Measurements from ENCODE around the gene DDR2.
"Not testable (repeated sequence)": the region's sequence is repeated elsewhere in the genome, so short reads cannot be mapped to it uniquely, and the experiment has no call there.

Gene DDR2

DNA sequence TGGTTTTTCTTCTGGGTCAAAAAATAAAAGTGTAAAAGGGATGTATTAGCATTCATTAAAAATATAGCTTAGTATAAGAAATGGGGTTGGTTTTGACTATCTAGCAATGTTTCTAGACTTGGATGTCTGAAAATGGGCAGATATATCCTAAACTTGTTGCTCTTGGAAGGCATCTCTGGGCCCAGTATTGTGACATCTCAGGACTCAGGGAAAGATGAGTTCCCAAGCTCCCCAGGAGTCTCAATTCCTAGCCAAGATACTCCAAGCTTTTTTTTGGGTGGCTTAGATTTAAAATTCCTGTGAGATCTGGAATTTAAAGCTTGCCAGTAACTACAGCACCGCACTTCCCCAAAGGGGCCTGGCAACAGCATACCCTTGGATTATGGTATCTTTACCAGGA, 146.8 kb downstream of the DDR2 start:
- Histone ChIP-seq H2BK15ac (ENCODE audit: low read length) (no peak overlapping the region), H3K4me1 (ENCODE audit: control insufficient read depth in 2 of 2, insufficient read depth in 1 of 2, low read depth in 1 of 2, low read length in 2 of 2) (no peaks in the 10 kb centered on the region), H3K4me2 (ENCODE audit: insufficient read depth, low read length, poor library complexity, severe bottlenecking) (no peak overlapping the region), H3K4ac (ENCODE audit: low read length) (no peak overlapping the region), H3K23ac (ENCODE audit: low read depth, low read length, poor library complexity) (no peak overlapping the region), H3K9ac (ENCODE audit: low read depth, low read length, poor library complexity) (no peak overlapping the region), H3K79me1 (ENCODE audit: low read depth, low read length) (no peaks in the 10 kb centered on the region), H2AFZ (ENCODE audit: low read length) (no peak overlapping the region), H3K14ac (ENCODE audit: low read length) (no peak overlapping the region), H3K27ac (replicated peaks; ENCODE audit: low read length) (no peak overlapping the region), H4K8ac (ENCODE audit: low read depth, low read length) (no peak overlapping the region), H2BK120ac (ENCODE audit: low read depth, low read length) (no peak overlapping the region), H3K27me3 (ENCODE audit: control insufficient read depth in 3 of 3, insufficient read depth in 3 of 3, low read depth in 1 of 3, low read length in 3 of 3) (no peaks in the 10 kb centered on the region), H3K18ac (ENCODE audit: low read length) (no peak overlapping the region), H4K91ac (ENCODE audit: low read depth, low read length, poor library complexity) (no peak overlapping the region), H2BK5ac (ENCODE audit: low read length) (no peak overlapping the region), H3K36me3 (replicated peaks in 1 of 2; ENCODE audit: control insufficient read depth in 2 of 2, insufficient read depth in 2 of 2, low read length in 2 of 2) (no peaks in the 10 kb centered on the region), H2AK5ac (ENCODE audit: low read depth, low read length) (no peak overlapping the region), H2BK12ac (ENCODE audit: low read length) (no peak overlapping the region), H3K9me3 (replicated peaks in 1 of 2; ENCODE audit: control insufficient read depth in 2 of 2, insufficient read depth in 1 of 2, low read depth in 1 of 2, low read length in 2 of 2) (no peaks in the 10 kb centered on the region), H3K4me3 (ENCODE audit: low read length in 2 of 2) (no peak overlapping the region)
- WGBS, 2 donors (ENCODE audit: extremely low coverage in 2 of 2, insufficient read length in 2 of 2, insufficient replicate concordance in 1 of 2), result no CpG with 5 or more reads among the region's 1 CpG
- DNase-seq (ENCODE audit: low spot score), result no peak

DNA sequence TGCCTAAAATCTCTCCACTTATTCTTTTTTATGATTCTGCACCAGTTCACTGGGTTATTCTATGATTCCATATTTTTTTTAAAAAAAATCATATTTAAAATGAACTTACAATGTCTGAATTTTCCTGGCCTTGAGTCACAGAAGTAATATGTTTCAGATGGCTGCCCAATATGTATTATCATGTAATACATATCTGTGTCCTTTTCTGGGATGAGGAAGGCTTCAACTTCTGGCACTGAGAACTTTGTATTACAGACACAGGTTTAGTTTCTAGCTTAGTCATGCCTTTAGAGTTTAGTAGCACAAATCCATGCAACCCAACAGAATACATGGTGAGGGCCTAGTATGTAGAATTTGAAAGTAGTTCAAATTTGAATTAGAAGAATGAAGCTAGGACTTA, 150.4 kb downstream of the DDR2 start:
- Histone ChIP-seq H3K36me3 (replicated peaks in 1 of 2; ENCODE audit: control insufficient read depth in 2 of 2, insufficient read depth in 2 of 2, low read length in 2 of 2) (no peaks in the 10 kb centered on the region), H3K4me3 (ENCODE audit: low read length in 2 of 2) (no peak overlapping the region), H2AK5ac (ENCODE audit: low read depth, low read length) (no peak overlapping the region), H3K4me1 (ENCODE audit: control insufficient read depth in 2 of 2, insufficient read depth in 1 of 2, low read depth in 1 of 2, low read length in 2 of 2) (no peaks in the 10 kb centered on the region), H2AFZ (ENCODE audit: low read length) (no peak overlapping the region), H3K27ac (replicated peaks; ENCODE audit: low read length) (no peak overlapping the region), H3K23ac (ENCODE audit: low read depth, low read length, poor library complexity) (no peak overlapping the region), H3K27me3 (ENCODE audit: control insufficient read depth in 3 of 3, insufficient read depth in 3 of 3, low read depth in 1 of 3, low read length in 3 of 3) (no peaks in the 10 kb centered on the region), H2BK12ac (ENCODE audit: low read length) (no peak overlapping the region), H3K79me1 (ENCODE audit: low read depth, low read length) (no peaks in the 10 kb centered on the region), H3K4ac (ENCODE audit: low read length) (no peak overlapping the region), H4K91ac (ENCODE audit: low read depth, low read length, poor library complexity) (no peak overlapping the region), H2BK5ac (ENCODE audit: low read length) (no peak overlapping the region), H3K4me2 (ENCODE audit: insufficient read depth, low read length, poor library complexity, severe bottlenecking) (no peak overlapping the region), H3K9me3 (replicated peaks in 1 of 2; ENCODE audit: control insufficient read depth in 2 of 2, insufficient read depth in 1 of 2, low read depth in 1 of 2, low read length in 2 of 2) (no peaks in the 10 kb centered on the region), H4K8ac (ENCODE audit: low read depth, low read length) (no peak overlapping the region), H3K14ac (ENCODE audit: low read length) (no peak overlapping the region), H2BK120ac (ENCODE audit: low read depth, low read length) (no peak overlapping the region), H3K9ac (ENCODE audit: low read depth, low read length, poor library complexity) (no peak overlapping the region), H2BK15ac (ENCODE audit: low read length) (no peak overlapping the region), H3K18ac (ENCODE audit: low read length) (no peak overlapping the region)
- no peak for DNase-seq (ENCODE audit: low spot score)

DNA sequence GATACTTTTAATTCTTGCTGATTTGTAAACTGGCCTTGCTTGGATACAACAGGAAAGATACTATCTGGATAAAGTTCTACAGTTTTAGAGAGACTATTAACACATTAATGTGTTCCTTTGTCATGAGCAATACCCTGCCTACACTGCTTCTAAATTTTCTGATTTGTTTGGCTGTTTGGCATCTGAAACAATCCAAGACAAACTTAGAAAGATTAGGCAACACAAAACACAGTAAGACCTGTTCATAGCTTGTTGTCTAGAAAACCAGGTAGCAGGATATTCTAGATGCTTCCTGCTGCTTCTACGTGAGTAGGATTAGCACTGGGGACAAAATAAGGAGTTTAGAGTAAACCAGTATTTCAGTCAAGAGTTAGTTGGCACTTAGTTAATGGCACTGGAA, 152.7 kb downstream of the DDR2 start:
- not testable (repeated sequence) for H3K18ac ChIP-seq (ENCODE audit: low read length); H3K14ac ChIP-seq (ENCODE audit: low read length); H2AK5ac ChIP-seq (ENCODE audit: low read depth, low read length); H3K4ac ChIP-seq (ENCODE audit: low read length); H3K23ac ChIP-seq (ENCODE audit: low read depth, low read length, poor library complexity); H2BK12ac ChIP-seq (ENCODE audit: low read length); H3K9me3 ChIP-seq (replicated peaks in 1 of 2; ENCODE audit: control insufficient read depth in 2 of 2, insufficient read depth in 1 of 2, low read depth in 1 of 2, low read length in 2 of 2); H3K79me1 ChIP-seq (ENCODE audit: low read depth, low read length); H3K4me1 ChIP-seq (ENCODE audit: control insufficient read depth in 2 of 2, insufficient read depth in 1 of 2, low read depth in 1 of 2, low read length in 2 of 2); H3K4me2 ChIP-seq (ENCODE audit: insufficient read depth, low read length, poor library complexity, severe bottlenecking); H3K4me3 ChIP-seq (ENCODE audit: low read length in 2 of 2); H2BK5ac ChIP-seq (ENCODE audit: low read length); H3K27me3 ChIP-seq (ENCODE audit: control insufficient read depth in 3 of 3, insufficient read depth in 3 of 3, low read depth in 1 of 3, low read length in 3 of 3); H2BK120ac ChIP-seq (ENCODE audit: low read depth, low read length); H3K27ac ChIP-seq (replicated peaks; ENCODE audit: low read length); H2AFZ ChIP-seq (ENCODE audit: low read length); H4K8ac ChIP-seq (ENCODE audit: low read depth, low read length); DNase-seq (ENCODE audit: low spot score); H3K36me3 ChIP-seq (replicated peaks in 1 of 2; ENCODE audit: control insufficient read depth in 2 of 2, insufficient read depth in 2 of 2, low read length in 2 of 2); H2BK15ac ChIP-seq (ENCODE audit: low read length); H3K9ac ChIP-seq (ENCODE audit: low read depth, low read length, poor library complexity); H4K91ac ChIP-seq (ENCODE audit: low read depth, low read length, poor library complexity)
- no CpG with 5 or more reads among the region's 1 CpG for WGBS, 2 donors (ENCODE audit: extremely low coverage in 2 of 2, insufficient read length in 2 of 2, insufficient replicate concordance in 1 of 2)

DNA sequence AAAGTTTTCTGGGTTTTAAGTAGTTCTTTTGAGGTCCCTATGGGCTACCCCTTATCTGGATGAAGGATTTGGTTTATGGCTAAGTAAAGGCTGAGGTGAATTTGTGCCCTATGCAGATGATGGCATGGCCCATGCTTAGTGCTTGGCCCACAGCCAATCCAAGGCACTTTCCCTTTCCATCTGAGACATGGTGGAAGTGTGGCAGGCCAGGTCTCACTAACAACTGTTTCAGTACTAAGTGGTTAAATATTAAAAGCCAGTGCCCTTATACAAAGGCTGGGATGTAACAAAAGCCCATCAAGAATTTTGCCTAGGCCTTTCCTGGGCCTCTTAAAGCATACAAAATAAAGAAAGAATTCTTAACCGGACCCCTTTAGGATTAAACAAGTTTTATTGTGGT, 156.5 kb downstream of the DDR2 start:
- H3K9me3 ChIP-seq (replicated peaks in 1 of 2; ENCODE audit: control insufficient read depth in 2 of 2, insufficient read depth in 1 of 2, low read depth in 1 of 2, low read length in 2 of 2); H3K4me3 ChIP-seq (ENCODE audit: low read length in 2 of 2); H3K79me1 ChIP-seq (ENCODE audit: low read depth, low read length); H2BK5ac ChIP-seq (ENCODE audit: low read length); H3K4me1 ChIP-seq (ENCODE audit: control insufficient read depth in 2 of 2, insufficient read depth in 1 of 2, low read depth in 1 of 2, low read length in 2 of 2); H3K27ac ChIP-seq (replicated peaks; ENCODE audit: low read length); DNase-seq (ENCODE audit: low spot score); H3K4ac ChIP-seq (ENCODE audit: low read length); H3K9ac ChIP-seq (ENCODE audit: low read depth, low read length, poor library complexity); H2AK5ac ChIP-seq (ENCODE audit: low read depth, low read length); H4K8ac ChIP-seq (ENCODE audit: low read depth, low read length); H2AFZ ChIP-seq (ENCODE audit: low read length); H3K18ac ChIP-seq (ENCODE audit: low read length); H3K4me2 ChIP-seq (ENCODE audit: insufficient read depth, low read length, poor library complexity, severe bottlenecking); H2BK12ac ChIP-seq (ENCODE audit: low read length); H2BK120ac ChIP-seq (ENCODE audit: low read depth, low read length); H4K91ac ChIP-seq (ENCODE audit: low read depth, low read length, poor library complexity); H3K27me3 ChIP-seq (ENCODE audit: control insufficient read depth in 3 of 3, insufficient read depth in 3 of 3, low read depth in 1 of 3, low read length in 3 of 3); H3K14ac ChIP-seq (ENCODE audit: low read length); H3K23ac ChIP-seq (ENCODE audit: low read depth, low read length, poor library complexity); H2BK15ac ChIP-seq (ENCODE audit: low read length): not testable (repeated sequence)
- peaks cover 2 to 17% of the 10 kb centered on the region in 2 donors for H3K36me3 ChIP-seq (replicated peaks in 1 of 2; ENCODE audit: control insufficient read depth in 2 of 2, insufficient read depth in 2 of 2, low read length in 2 of 2)
- no CpG with 5 or more reads among the region's 1 CpG for WGBS, 2 donors (ENCODE audit: extremely low coverage in 2 of 2, insufficient read length in 2 of 2, insufficient replicate concordance in 1 of 2)
